Uterus (tissue), 2 donors: ENCODE data around the gene ANKRD33B.

Experiments
- POLR2A ChIP-seq, 2 donors: fragments of 450-650 bp; IDR thresholded peaks; one replicate each; pipeline ENCODE4 v1.6.1; 2016; ENCODE audit warnings: antibody characterized with exemption in 2 of 2, mild to moderate bottlenecking in 1 of 2, moderate library complexity in 1 of 2
- TF ChIP-seq, protein P1 (sequence below), 4 experiments: fragments of 200-600 bp in 2 of 4; fragments of 450-650 bp in 2 of 4; sonication (generic) in 2 of 4; IDR thresholded peaks; one replicate each; pipeline ENCODE4 v1.5.1; 2016 to 2019; ENCODE audit warnings: antibody characterized with exemption in 4 of 4, mild to moderate bottlenecking in 2 of 4, moderate library complexity in 1 of 4

DNA sequence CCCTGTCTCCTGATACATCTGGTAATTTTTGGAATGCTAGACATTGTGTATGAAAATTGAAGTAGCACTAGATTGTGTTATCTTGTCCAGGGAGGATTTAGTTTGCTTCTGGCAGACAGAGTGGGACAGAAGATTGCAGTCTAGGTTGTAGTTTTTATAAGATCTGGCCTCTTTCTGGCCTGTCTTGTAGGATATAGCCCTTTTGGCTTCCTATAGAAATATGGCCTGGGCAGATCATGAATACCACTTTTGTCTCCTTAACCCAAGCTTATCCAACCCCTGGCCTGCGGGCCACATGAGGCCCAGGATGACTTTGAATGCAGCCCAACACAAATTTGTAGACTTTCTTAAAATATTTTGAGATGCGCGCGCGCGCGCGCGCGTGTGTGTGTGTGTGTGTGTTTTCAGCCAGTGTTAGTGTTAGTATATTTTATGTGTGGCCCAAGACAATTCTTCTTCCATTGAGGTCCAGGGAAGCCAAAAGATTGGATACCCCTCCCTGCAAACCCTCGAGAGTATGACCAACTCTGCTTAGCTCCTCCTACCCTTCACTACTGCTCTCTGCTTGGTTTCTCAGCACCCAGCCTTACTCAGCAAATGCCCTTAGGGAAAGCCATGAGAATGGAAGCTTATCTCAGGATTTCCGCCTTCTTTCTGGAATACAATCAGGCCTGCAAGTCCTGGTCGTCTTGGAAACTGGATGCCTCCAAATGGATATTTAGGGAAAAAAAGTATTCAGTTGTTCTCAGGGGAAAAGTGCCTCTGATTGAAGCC is 26.5 kb downstream of the ANKRD33B start:
- no peak for TF ChIP-seq POLR2A (IDR thresholded peaks at IDR 0.05)
- TF ChIP-seq, protein P1, sequence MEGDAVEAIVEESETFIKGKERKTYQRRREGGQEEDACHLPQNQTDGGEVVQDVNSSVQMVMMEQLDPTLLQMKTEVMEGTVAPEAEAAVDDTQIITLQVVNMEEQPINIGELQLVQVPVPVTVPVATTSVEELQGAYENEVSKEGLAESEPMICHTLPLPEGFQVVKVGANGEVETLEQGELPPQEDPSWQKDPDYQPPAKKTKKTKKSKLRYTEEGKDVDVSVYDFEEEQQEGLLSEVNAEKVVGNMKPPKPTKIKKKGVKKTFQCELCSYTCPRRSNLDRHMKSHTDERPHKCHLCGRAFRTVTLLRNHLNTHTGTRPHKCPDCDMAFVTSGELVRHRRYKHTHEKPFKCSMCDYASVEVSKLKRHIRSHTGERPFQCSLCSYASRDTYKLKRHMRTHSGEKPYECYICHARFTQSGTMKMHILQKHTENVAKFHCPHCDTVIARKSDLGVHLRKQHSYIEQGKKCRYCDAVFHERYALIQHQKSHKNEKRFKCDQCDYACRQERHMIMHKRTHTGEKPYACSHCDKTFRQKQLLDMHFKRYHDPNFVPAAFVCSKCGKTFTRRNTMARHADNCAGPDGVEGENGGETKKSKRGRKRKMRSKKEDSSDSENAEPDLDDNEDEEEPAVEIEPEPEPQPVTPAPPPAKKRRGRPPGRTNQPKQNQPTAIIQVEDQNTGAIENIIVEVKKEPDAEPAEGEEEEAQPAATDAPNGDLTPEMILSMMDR (IDR thresholded peaks at IDR 0.05) = no peak
